K562 (cell line): ENCODE measurements around the gene CD302.
"Not testable (repeated sequence)": the region's sequence is repeated elsewhere in the genome, so short reads cannot be mapped to it uniquely, and the experiment has no call there.

Experiments
- CTCF ChIP-seq, 3 experiments: IDR thresholded peaks in 2 of 3; conservative IDR thresholded peaks in 1 of 3; 2 replicates each; pipeline ENCODE4 v1.5.1; 2011 to 2012; ENCODE audit warnings: low read length in 3 of 3, mild to moderate bottlenecking in 3 of 3, control low read depth in 2 of 3, improper control_type of control experiment in 1 of 3, inconsistent platforms in 1 of 3, low read depth in 1 of 3, mixed read lengths in 1 of 3, moderate library complexity in 1 of 3; ENCODE audit not compliant: insufficient read depth in 2 of 3
- NFE2L1 ChIP-seq: fragments of 450-650 bp; IDR thresholded peaks from 2 replicates; pipeline ENCODE4 v1.6.1; 2016; ENCODE audit warnings: missing genetic modification characterization, low read depth, mild to moderate bottlenecking, missing compliant biosample characterization, moderate library complexity, borderline replicate concordance
- REST ChIP-seq, 2 experiments: fragments of 450-650 bp; formaldehyde crosslinking in 1 of 2; IDR thresholded peaks; 2 replicates each; pipeline versions ENCODE4 v1.4.0 to v1.6.1; 2014 to 2020; ENCODE audit warnings: mild to moderate bottlenecking in 2 of 2, borderline replicate concordance in 1 of 2, low read depth in 1 of 2
- TBL1XR1 ChIP-seq, 2 experiments: IDR thresholded peaks; 2 replicates each; pipeline ENCODE4 v1.6.1; 2012; ENCODE audit warnings: improper control_type of control experiment in 2 of 2, low read length in 2 of 2, mild to moderate bottlenecking in 1 of 2
- ZNF384 ChIP-seq: IDR thresholded peaks from 2 replicates; pipeline ENCODE4 v1.6.1; 2012; ENCODE audit warnings: low read depth, low read length, improper control_type of control experiment

DNA sequence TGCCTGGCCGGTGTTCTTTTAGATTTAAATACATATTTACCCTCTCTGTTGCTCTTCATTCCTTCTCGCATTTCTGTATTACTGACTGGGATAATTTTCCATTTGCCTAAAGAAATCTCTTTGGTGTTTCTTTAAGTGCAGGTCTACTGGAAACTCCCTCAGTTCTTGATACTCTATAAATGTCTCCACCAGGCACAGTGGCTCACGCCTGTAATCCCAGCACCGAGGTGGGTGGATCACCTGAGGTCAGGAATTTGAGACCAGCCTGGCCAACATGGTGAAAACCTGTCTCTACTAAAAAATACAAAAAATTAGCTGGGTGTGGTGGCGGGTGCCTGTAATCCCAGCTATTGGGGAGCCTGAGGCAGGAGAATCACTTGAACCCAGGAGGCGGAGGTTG lies 10.4 kb downstream of the CD302 start:
- TF ChIP-seq NFE2L1; ZNF384; TBL1XR1 (IDR thresholded peaks at IDR 0.05; ENCODE audit: low read length in 2 of 2); CTCF (IDR thresholded peaks at IDR 0.05 in 2 of 3, conservative IDR thresholded peaks at IDR 0.05 in 1 of 3; ENCODE audit: insufficient read depth in 2 of 3, low read depth in 1 of 3, low read length in 3 of 3); REST (IDR thresholded peaks at IDR 0.05; ENCODE audit: borderline replicate concordance); REST (CRISPR knock-in tag; IDR thresholded peaks at IDR 0.05; ENCODE audit: low read depth): not testable (repeated sequence)
